Skeletal muscle tissue (tissue), 4 donors: Measurements from ENCODE around the gene ALDH18A1. TPM values are rescaled to one million over a fixed set of nuclear protein-coding genes. Genes with fewer than 3 reads are reported as not detected.
"Not testable (repeated sequence)": the region's sequence is repeated elsewhere in the genome, so short reads cannot be mapped to it uniquely, and the experiment has no call there.

Experiments
- H3K27ac ChIP-seq: one replicate; pipeline ENCODE4 v1.7.0; 2013; ENCODE audit warnings: mild to moderate bottlenecking, low read depth, low read length, inconsistent platforms
- H3K27me3 ChIP-seq, 3 donors: one replicate each; pipeline ENCODE4 v1.7.0; 2013; ENCODE audit warnings: low read length in 3 of 3; ENCODE audit not compliant: control insufficient read depth in 3 of 3, insufficient read depth in 3 of 3
- H3K36me3 ChIP-seq, 3 donors: one replicate each; pipeline ENCODE4 v1.7.0; 2013; ENCODE audit warnings: low read length in 3 of 3; ENCODE audit not compliant: control insufficient read depth in 3 of 3, insufficient read depth in 3 of 3
- H3K4me1 ChIP-seq, 3 donors: one replicate each; pipeline ENCODE4 v1.7.0; 2013; ENCODE audit warnings: low read length in 3 of 3, mild to moderate bottlenecking in 3 of 3; ENCODE audit not compliant: control insufficient read depth in 3 of 3, insufficient read depth in 3 of 3
- H3K4me3 ChIP-seq, 3 donors: one replicate each; pipeline ENCODE4 v1.7.0; 2013; ENCODE audit warnings: low read length in 3 of 3
- H3K9ac ChIP-seq, 3 donors: one replicate each; pipeline ENCODE4 v1.7.0; 2013; ENCODE audit warnings: low read length in 3 of 3, mild to moderate bottlenecking in 3 of 3, moderate library complexity in 2 of 3, low read depth in 1 of 3
- H3K9me3 ChIP-seq, 3 donors: one replicate each; pipeline ENCODE4 v1.7.0; 2013; ENCODE audit warnings: low read length in 3 of 3; ENCODE audit not compliant: control insufficient read depth in 3 of 3
- total RNA-seq: library from RNA; depleted of rRNA; stranded (reverse); fragments of >200 nt; gene quantifications from one replicate; pipeline ENCODE4 v1.2.3, GENCODE V29; 2014
- donor health status: Osteomylitis.

ALDH18A1 gene
- total RNA-seq, 1 donor from 2014 or later: 64.2 TPM

DNA sequence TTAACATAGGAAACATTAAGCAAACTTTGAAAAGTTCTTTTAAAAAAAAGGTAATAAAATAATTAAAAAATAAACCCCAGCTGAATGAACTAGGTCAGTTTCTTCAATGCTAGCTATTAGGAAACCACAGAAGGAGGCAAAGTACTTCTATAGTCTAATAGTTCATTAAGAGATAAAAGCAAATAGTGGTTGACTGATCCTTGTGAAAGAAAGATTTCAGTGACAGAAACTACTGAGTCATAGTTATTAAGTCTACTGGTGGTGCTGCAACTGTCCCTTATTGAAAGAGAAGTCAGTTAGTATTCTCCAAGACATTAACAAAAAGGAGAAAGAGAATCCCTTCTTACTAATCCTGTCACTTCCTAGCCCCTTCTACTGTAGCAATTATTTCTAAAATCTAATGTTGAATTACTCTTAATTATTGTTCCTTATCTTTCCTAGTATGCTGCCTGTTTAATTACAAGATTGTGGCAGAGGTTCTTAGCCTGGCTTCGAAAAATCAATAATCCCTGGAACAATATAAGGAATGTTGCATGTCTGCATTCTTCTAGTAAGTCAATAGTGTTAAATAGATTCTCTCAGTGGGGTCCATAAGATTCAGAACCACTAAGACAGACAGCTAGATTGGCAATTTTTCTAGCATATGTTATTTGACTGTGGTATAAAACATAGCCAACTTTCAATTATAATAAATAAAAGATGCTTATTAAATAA lies 19.0 kb upstream of the ALDH18A1 start:
- Histone ChIP-seq H3K9me3 (no peaks in the 10 kb centered on the region), H3K4me3 (no peak overlapping the region), H3K9ac (no peak overlapping the region), H3K27ac (no peak overlapping the region), H3K36me3 (peaks cover 10 to 28% (median 18%) of the 10 kb centered on the region in 3 donors), H3K27me3 (no peaks in the 10 kb centered on the region), H3K4me1 (no peaks in the 10 kb centered on the region)

GRCh38 chr10:95674643-95675042 lies 18.1 kb upstream of the ALDH18A1 start:
- no peaks in the 10 kb centered on the region for H3K4me1 ChIP-seq
- H3K27me3 ChIP-seq: no peaks in the 10 kb centered on the region
- H3K9ac ChIP-seq: no peak overlapping the region
- H3K27ac ChIP-seq: no peak overlapping the region
- H3K4me3 ChIP-seq: no peak overlapping the region
- no peaks in the 10 kb centered on the region for H3K9me3 ChIP-seq
- H3K36me3 ChIP-seq: peaks cover 8 to 21% (median 14%) of the 10 kb centered on the region in 3 donors

DNA sequence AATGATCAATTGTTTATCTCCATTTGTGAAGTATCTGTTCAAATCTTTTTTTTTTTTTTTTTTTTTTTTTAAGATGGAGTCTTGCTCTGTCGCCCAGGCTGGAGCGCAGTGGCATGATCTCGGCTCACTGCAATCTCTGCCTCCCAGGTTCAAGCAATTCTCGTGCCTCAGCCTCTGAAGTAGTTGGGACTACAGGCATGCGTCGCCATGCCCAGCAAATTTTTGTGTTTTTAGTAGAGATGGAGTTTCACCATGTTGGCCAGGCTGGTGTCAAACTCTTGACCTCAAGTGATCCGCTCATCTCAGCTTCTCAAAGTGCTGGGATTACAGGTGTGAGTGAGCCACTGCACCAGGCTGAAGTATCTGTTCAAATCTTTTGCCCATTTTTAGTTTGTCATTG lies 16.1 kb upstream of the ALDH18A1 start:
- H3K9me3 ChIP-seq, H3K27me3 ChIP-seq, H3K27ac ChIP-seq, H3K4me1 ChIP-seq, H3K9ac ChIP-seq, H3K4me3 ChIP-seq: not testable (repeated sequence)
- peaks cover 5 to 15% (median 11%) of the 10 kb centered on the region in 3 donors for H3K36me3 ChIP-seq

GRCh38 chr10:95664543-95664942 lies 8.0 kb upstream of the ALDH18A1 start:
- Histone ChIP-seq H3K36me3 (peaks cover 0 to 10% (median 3%) of the 10 kb centered on the region in 3 donors), H3K27me3 (no peaks in the 10 kb centered on the region), H3K4me3 (no peak overlapping the region), H3K9me3 (no peaks in the 10 kb centered on the region), H3K9ac (no peak overlapping the region), H3K27ac (no peak overlapping the region), H3K4me1 (peaks cover 0 to 2% (median 0%) of the 10 kb centered on the region in 3 donors)

- H3K9ac ChIP-seq: no peak overlapping the region
- no peak overlapping the region for H3K27ac ChIP-seq
- peaks cover 0 to 7% (median 0%) of the 10 kb centered on the region in 3 donors for H3K36me3 ChIP-seq
- no peaks in the 10 kb centered on the region for H3K27me3 ChIP-seq
- H3K4me1 ChIP-seq: peaks cover 0 to 2% (median 0%) of the 10 kb centered on the region in 3 donors
- no peaks in the 10 kb centered on the region for H3K9me3 ChIP-seq
- H3K4me3 ChIP-seq: no peak overlapping the region
Observed at GRCh38 chr10:95663496-95663895, 7.0 kb upstream of the ALDH18A1 start.

DNA sequence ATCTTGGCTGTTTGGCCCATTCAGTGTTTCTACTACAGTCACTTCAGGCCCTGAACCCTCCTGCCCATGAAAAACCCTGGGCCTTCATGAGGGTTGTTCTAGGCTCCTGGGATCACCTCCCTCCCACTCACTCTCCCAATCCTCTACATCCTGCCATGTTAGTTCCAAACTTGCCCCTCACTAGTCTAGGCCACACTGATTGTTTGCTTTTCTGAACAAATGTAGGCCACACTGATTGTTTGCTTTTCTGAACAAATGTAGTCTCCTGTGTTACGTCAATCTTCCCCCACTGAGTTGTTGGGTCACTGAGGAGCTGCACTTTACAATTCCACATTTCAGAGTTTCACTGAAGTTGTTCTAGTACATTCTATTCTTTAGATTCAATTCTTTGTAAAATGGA lies 5.3 kb upstream of the ALDH18A1 start:
- peaks cover 0 to 7% (median 0%) of the 10 kb centered on the region in 3 donors for H3K36me3 ChIP-seq
- H3K27ac ChIP-seq: no peak overlapping the region
- H3K27me3 ChIP-seq: no peaks in the 10 kb centered on the region
- H3K4me3 ChIP-seq: no peak overlapping the region
- H3K9me3 ChIP-seq: no peaks in the 10 kb centered on the region
- H3K9ac ChIP-seq: no peak overlapping the region
- H3K4me1 ChIP-seq: peaks cover 2 to 4% (median 2%) of the 10 kb centered on the region in 3 donors

DNA sequence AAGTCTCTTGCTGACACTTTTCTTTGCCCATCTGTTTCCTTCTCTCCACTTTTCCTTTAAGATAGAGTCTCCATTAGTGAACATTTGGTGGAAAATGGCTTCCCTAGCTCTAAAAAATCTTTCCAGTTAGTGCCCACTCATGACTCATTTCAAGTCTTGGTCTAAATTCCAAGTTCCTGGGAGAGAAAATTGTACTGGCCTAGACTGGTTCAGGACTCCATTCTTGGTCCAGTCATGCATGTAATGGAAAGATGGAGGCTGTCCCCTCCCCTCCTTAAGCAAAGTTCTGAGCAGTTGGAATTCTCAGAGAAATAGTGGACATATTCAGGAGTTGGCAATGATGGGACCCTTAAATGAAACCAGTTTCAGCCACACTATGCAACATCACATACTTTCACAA lies 3.8 kb upstream of the ALDH18A1 start:
- H3K9ac ChIP-seq: no peak overlapping the region
- no peak overlapping the region for H3K4me3 ChIP-seq
- H3K27ac ChIP-seq: no peak overlapping the region
- H3K4me1 ChIP-seq: peaks cover 7 to 11% (median 10%) of the 10 kb centered on the region in 3 donors
- no peaks in the 10 kb centered on the region for H3K27me3 ChIP-seq
- H3K9me3 ChIP-seq: no peaks in the 10 kb centered on the region
- H3K36me3 ChIP-seq: peaks cover 0 to 7% (median 0%) of the 10 kb centered on the region in 3 donors

GRCh38 chr10:95657250-95657649 lies 739 bp upstream of the ALDH18A1 start:
- H3K27me3 ChIP-seq: no peaks in the 10 kb centered on the region
- peaks cover 5 to 13% (median 10%) of the 10 kb centered on the region in 3 donors for H3K4me1 ChIP-seq
- peak overlapping the region in 2 of 3 donors; percentile 81 to 84 for H3K9ac ChIP-seq
- no peak overlapping the region for H3K27ac ChIP-seq
- peak overlapping the region in 2 of 3 donors; percentile 77 to 88 for H3K4me3 ChIP-seq
- no peaks in the 10 kb centered on the region for H3K9me3 ChIP-seq
- no peaks in the 10 kb centered on the region for H3K36me3 ChIP-seq

DNA sequence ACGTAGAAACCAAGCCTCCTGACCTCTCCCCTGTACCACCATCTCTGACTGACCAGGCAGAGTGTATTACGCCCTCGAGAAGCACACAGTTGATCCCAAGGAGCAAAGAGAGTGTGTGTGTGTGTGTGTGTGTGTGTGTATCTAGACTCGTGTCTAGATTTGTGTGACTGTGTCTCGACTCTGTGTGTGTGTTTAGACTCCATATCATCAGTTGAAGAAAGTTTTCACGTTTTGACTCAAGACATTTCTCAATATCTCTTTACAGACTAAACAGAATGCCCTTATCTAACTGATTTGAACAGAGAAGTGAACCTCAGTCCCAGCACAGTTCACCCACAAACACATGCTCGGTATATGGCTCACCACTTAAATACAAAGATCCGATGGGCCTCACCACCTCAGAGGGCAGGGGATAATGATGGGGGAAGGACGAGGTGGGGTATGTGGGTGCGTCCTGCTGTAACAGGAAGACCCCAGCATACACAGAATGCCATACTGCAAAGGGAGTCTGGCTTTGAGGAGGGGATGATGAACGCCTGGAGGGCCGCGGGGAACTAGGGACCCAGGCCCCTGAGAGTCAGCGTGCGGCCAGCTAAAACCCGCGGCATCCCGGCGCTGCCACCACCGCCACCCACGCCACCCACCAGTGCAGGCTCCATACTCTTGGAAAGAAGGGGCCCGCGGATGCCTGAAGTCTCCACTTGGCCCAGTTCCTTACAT lies 780 bp downstream of the ALDH18A1 start:
- Histone ChIP-seq H3K36me3 (peaks cover 6 to 11% (median 7%) of the 10 kb centered on the region in 3 donors), H3K27ac (no peak overlapping the region), H3K4me1 (peaks cover 5 to 13% (median 10%) of the 10 kb centered on the region in 3 donors), H3K4me3 (peak overlapping the region; percentile 77 to 88 (median 86)), H3K9ac (peak overlapping the region; percentile 79 to 84 (median 81)), H3K9me3 (no peaks in the 10 kb centered on the region), H3K27me3 (no peaks in the 10 kb centered on the region)

DNA sequence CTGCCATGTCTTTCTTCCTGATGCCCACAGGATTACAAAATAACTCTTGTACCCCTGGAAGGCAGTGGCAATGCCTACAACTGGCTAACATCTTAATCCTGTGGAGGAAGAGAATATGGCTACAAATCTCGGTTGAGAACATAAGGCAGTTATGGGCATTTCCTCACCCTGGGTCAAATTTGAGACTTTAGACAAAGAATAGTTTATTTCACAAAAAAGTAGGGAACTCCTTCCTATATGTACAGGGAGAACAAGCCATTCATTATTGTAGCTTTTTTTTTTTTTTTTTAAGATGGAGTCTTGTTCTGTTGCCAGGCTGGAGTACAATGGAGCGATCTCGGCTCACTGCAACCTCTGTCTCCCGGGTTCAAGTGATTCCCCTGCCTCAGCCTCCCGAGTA lies 2.6 kb downstream of the ALDH18A1 start:
- Histone ChIP-seq H3K4me1 (peaks cover 5 to 13% (median 10%) of the 10 kb centered on the region in 3 donors), H3K9me3 (no peaks in the 10 kb centered on the region), H3K27me3 (no peaks in the 10 kb centered on the region), H3K36me3 (peaks cover 6 to 11% (median 7%) of the 10 kb centered on the region in 3 donors), H3K9ac (no peak overlapping the region), H3K4me3 (no peak overlapping the region), H3K27ac (no peak overlapping the region)
